SH-SY5Y (cell line): Measurements from ENCODE around the gene PROCA1.

Experiments
- GATA2 ChIP-seq: IDR thresholded peaks from 2 replicates; pipeline ENCODE4 v1.6.1; 2011; ENCODE audit warnings: mild to moderate bottlenecking, low read depth, low read length
- GATA3 ChIP-seq: IDR thresholded peaks from 2 replicates; pipeline ENCODE4 v1.6.1; 2011; ENCODE audit warnings: low read depth, mild to moderate bottlenecking, low read length, moderate library complexity

DNA sequence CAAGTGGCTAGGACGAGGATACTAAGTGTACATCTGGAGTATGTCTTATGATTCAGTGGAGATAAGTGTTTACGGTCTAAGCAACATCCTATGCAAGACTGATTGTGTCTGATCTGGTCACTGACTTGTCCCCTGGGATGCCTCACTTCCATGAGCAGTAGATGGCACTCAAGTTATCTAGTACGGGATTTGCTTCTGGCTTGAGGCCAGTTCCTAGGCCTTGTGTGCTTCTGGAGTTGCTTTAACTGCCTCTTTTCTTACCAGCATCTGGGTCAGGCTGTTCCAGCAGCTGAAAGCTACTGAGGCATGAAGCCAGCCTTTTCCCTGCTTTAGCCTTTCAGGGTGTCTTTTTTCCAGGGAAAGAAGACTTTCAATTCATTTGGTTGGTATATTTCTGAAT, 26.7 kb downstream of the PROCA1 start:
- TF ChIP-seq GATA3 (no peak), GATA2 (no peak)
